H1 (cell line): ENCODE measurements around the gene ATP2B3. TPM values are rescaled to one million over a fixed set of nuclear protein-coding genes. Genes with fewer than 3 reads are reported as not detected.

Source experiments
- CHD7 ChIP-seq: fragments of 300-600 bp; sonication (generic); IDR thresholded peaks from 2 replicates; pipeline ENCODE4 v1.7.1; 2012; ENCODE audit warnings: low read length, moderate library complexity, mild to moderate bottlenecking, inconsistent platforms; ENCODE audit not compliant: insufficient replicate concordance
- polyA plus RNA-seq, 7 experiments: library from polyadenylated mRNA; depleted of rRNA in 3 of 7; stranded (reverse) in 5 of 7; unstranded in 2 of 7; fragments of >200 nt in 5 of 7; fragments of 200-250 nt in 2 of 7; gene quantifications; 1 replicate in 5 of 7; 2 replicates in 1 of 7; 4 replicates in 1 of 7; pipeline versions ENCODE4 v1.2.1 to v1.2.3, GENCODE V29; 2011 to 2013; ENCODE audit warnings: missing spikeins in 2 of 7, mixed read lengths in 2 of 7
- total RNA-seq: library from RNA; stranded (reverse); fragmentation: NEBNext Ultra II Directional; extraction: Animal tissue kit (Norgen Biotek cat#: 25700); gene quantifications from 2 replicates; pipeline ENCODE4 v1.2.1, GENCODE V29; 2021

The ATP2B3 gene
- total and polyA plus RNA-seq, 2 of the 8 experiments (the other 6 are each of a cell fraction or from before 2014, with no cell fraction given) = 0.14 to 0.19 TPM

GRCh38 chrX:153486171-153486570, 31.3 kb upstream of the ATP2B3 start (continued):
- TF ChIP-seq CHD7 = no peak
